HL-60 (cell line): ENCODE results near the gene SH2B2.

Experiments used
- POLR2AphosphoS5 ChIP-seq: IDR thresholded peaks from 2 replicates; pipeline ENCODE4 v1.6.1; 2012; ENCODE audit warnings: low read depth
- TF ChIP-seq, protein P1 (sequence below): IDR thresholded peaks from one replicate; pipeline ENCODE4 v1.5.1; 2011; ENCODE audit warnings: low read length, control low read depth, inconsistent platforms; ENCODE audit not compliant: insufficient read depth
- TF ChIP-seq, protein P2 (sequence below): IDR thresholded peaks from 2 replicates; pipeline ENCODE4 v1.6.1; 2012; ENCODE audit warnings: low read depth; ENCODE audit not compliant: insufficient replicate concordance

DNA sequence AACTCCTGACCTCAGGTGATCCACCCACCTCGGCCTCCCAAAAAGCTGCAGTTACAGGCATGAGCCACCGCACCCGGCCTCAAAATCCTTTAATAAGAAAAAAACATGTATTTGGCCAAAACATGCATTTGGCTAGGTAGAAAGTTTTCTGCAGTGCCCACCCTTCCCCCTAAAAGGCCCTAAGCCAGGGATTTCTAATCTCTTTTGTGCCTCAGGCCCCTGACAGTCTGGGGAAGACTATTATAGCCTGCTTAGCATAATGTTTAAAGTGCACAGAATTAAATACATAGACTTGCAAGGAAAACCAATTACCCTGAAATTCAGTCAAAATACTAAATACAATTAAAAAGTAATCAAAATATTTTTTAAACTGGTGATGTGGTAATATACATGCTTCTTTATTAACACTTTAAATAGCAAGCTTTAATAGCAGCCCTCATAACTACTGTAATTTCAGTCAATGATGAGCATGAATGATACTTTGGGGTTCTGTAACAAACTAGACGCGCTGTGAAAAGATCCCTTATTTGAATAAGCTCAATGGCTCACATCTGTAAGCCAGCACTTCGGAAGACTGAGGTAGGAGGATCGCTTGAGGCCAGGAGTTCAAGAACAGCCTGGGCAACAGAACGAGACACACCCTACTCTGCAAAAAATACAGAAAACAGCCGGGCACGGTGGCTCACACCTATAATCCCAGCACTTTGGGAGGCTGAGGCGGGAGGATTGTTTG is 39.7 kb downstream of the SH2B2 start:
- TF ChIP-seq, protein P1, sequence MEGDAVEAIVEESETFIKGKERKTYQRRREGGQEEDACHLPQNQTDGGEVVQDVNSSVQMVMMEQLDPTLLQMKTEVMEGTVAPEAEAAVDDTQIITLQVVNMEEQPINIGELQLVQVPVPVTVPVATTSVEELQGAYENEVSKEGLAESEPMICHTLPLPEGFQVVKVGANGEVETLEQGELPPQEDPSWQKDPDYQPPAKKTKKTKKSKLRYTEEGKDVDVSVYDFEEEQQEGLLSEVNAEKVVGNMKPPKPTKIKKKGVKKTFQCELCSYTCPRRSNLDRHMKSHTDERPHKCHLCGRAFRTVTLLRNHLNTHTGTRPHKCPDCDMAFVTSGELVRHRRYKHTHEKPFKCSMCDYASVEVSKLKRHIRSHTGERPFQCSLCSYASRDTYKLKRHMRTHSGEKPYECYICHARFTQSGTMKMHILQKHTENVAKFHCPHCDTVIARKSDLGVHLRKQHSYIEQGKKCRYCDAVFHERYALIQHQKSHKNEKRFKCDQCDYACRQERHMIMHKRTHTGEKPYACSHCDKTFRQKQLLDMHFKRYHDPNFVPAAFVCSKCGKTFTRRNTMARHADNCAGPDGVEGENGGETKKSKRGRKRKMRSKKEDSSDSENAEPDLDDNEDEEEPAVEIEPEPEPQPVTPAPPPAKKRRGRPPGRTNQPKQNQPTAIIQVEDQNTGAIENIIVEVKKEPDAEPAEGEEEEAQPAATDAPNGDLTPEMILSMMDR, result no peak
- TF ChIP-seq POLR2AphosphoS5, result no peak
- TF ChIP-seq, protein P2, sequence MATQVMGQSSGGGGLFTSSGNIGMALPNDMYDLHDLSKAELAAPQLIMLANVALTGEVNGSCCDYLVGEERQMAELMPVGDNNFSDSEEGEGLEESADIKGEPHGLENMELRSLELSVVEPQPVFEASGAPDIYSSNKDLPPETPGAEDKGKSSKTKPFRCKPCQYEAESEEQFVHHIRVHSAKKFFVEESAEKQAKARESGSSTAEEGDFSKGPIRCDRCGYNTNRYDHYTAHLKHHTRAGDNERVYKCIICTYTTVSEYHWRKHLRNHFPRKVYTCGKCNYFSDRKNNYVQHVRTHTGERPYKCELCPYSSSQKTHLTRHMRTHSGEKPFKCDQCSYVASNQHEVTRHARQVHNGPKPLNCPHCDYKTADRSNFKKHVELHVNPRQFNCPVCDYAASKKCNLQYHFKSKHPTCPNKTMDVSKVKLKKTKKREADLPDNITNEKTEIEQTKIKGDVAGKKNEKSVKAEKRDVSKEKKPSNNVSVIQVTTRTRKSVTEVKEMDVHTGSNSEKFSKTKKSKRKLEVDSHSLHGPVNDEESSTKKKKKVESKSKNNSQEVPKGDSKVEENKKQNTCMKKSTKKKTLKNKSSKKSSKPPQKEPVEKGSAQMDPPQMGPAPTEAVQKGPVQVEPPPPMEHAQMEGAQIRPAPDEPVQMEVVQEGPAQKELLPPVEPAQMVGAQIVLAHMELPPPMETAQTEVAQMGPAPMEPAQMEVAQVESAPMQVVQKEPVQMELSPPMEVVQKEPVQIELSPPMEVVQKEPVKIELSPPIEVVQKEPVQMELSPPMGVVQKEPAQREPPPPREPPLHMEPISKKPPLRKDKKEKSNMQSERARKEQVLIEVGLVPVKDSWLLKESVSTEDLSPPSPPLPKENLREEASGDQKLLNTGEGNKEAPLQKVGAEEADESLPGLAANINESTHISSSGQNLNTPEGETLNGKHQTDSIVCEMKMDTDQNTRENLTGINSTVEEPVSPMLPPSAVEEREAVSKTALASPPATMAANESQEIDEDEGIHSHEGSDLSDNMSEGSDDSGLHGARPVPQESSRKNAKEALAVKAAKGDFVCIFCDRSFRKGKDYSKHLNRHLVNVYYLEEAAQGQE, result no peak
